ENCODE data around the gene NDUFA13.

Gene NDUFA13

GRCh38 chr19:19520989-19521388 is 5.0 kb downstream of the NDUFA13 start:
- no peak for DNase-seq (ENCODE audit: low spot score)
- no peak for TF ChIP-seq CTCF (IDR thresholded peaks at IDR 0.05; ENCODE audit: extremely low read depth, insufficient read depth, missing control alignments)
- in situ Hi-C loops (cut with MboI; ENCODE audit: low pct_unique_long_range_greater_than_20kb, low sequenced_read_pairs, unreplicated experiment) = loop anchor here (10.0 kb wide), 1 partner anchor 124 kb away; the partner anchor contains the start of gene GMIP

- no peak for TF ChIP-seq CTCF (IDR thresholded peaks at IDR 0.05; ENCODE audit: extremely low read depth, insufficient read depth, missing control alignments)
- in situ Hi-C loops (cut with MboI; ENCODE audit: low pct_unique_long_range_greater_than_20kb, low sequenced_read_pairs, unreplicated experiment) = loop anchor here (10.0 kb wide), 1 partner anchor 122 kb away; the partner anchor contains the start of gene GMIP
- no peak for DNase-seq (ENCODE audit: low spot score)
Observed at GRCh38 chr19:19523177-19523576, 7.2 kb downstream of the NDUFA13 start.

- in situ Hi-C loops (cut with MboI; ENCODE audit: low pct_unique_long_range_greater_than_20kb, low sequenced_read_pairs, unreplicated experiment) = loop anchor here (10.0 kb wide), 1 partner anchor 121 kb away; the partner anchor contains the start of gene GMIP
- peak; percentile 23 for TF ChIP-seq CTCF (IDR thresholded peaks at IDR 0.05; ENCODE audit: extremely low read depth, insufficient read depth, missing control alignments)
- DNase-seq (ENCODE audit: low spot score) = no peak
Observed at GRCh38 chr19:19524053-19524452, 8.0 kb downstream of the NDUFA13 start.

GRCh38 chr19:19525611-19526380 is 9.8 kb downstream of the NDUFA13 start:
- TF ChIP-seq CTCF (IDR thresholded peaks at IDR 0.05; ENCODE audit: extremely low read depth, insufficient read depth, missing control alignments) = no peak
- in situ Hi-C loops (cut with MboI; ENCODE audit: low pct_unique_long_range_greater_than_20kb, low sequenced_read_pairs, unreplicated experiment) = loop anchor here (10.0 to 25.0 kb wide), 3 partner anchors 119 to 712 kb away; partner anchors contain the start of gene GMIP
- no peak for DNase-seq (ENCODE audit: low spot score)

GRCh38 chr19:19526581-19527370 is 10.8 kb downstream of the NDUFA13 start:
- TF ChIP-seq CTCF (IDR thresholded peaks at IDR 0.05; ENCODE audit: extremely low read depth, insufficient read depth, missing control alignments) = no peak
- in situ Hi-C loops (cut with MboI; ENCODE audit: low pct_unique_long_range_greater_than_20kb, low sequenced_read_pairs, unreplicated experiment) = loop anchor here (10.0 to 25.0 kb wide), 3 partner anchors 118 to 711 kb away; partner anchors contain the start of gene GMIP
- peak; percentile 89 for DNase-seq (ENCODE audit: low spot score)

GRCh38 chr19:19527371-19527656 is 11.3 kb downstream of the NDUFA13 start:
- TF ChIP-seq CTCF (IDR thresholded peaks at IDR 0.05; ENCODE audit: extremely low read depth, insufficient read depth, missing control alignments) = no peak
- in situ Hi-C loops (cut with MboI; ENCODE audit: low pct_unique_long_range_greater_than_20kb, low sequenced_read_pairs, unreplicated experiment) = loop anchor here (10.0 to 25.0 kb wide), 3 partner anchors 117 to 710 kb away; partner anchors contain the start of gene GMIP
- no peak for DNase-seq (ENCODE audit: low spot score)
